Parathyroid adenoma (tissue), 2 donors: ENCODE data around the gene PREPL.

Source experiments
- H2AFZ ChIP-seq: fragments of 300-600 bp; sonication (generic); one replicate; pipeline ENCODE4 v1.7.0; 2017; ENCODE audit warnings: antibody characterized with exemption, mild to moderate bottlenecking
- H3K27ac ChIP-seq: fragments of 300-600 bp; sonication (generic); one replicate; pipeline ENCODE4 v1.7.0; 2017
- H3K27me3 ChIP-seq: fragments of 300-600 bp; sonication (generic); one replicate; pipeline ENCODE4 v1.7.0; 2017; ENCODE audit warnings: low read length; ENCODE audit not compliant: control insufficient read depth, insufficient read depth
- H3K36me3 ChIP-seq: fragments of 300-600 bp; sonication (generic); one replicate; pipeline ENCODE4 v1.7.0; 2017; ENCODE audit warnings: low read length; ENCODE audit not compliant: control insufficient read depth, insufficient read depth
- H3K4me1 ChIP-seq: fragments of 300-600 bp; sonication (generic); one replicate; pipeline ENCODE4 v1.7.0; 2017; ENCODE audit warnings: control low read depth
- H3K4me2 ChIP-seq: fragments of 300-600 bp; sonication (generic); one replicate; pipeline ENCODE4 v1.7.0; 2017; ENCODE audit warnings: low read length
- H3K4me3 ChIP-seq: fragments of 300-600 bp; sonication (generic); one replicate; pipeline ENCODE4 v1.7.0; 2017; ENCODE audit warnings: low read depth, low read length
- H3K79me2 ChIP-seq: fragments of 300-600 bp; sonication (generic); one replicate; pipeline ENCODE4 v1.7.0; 2017; ENCODE audit warnings: control low read depth
- H3K9ac ChIP-seq: fragments of 300-600 bp; sonication (generic); one replicate; pipeline ENCODE4 v1.7.0; 2017; ENCODE audit warnings: mild to moderate bottlenecking
- H3K9me3 ChIP-seq: fragments of 300-600 bp; sonication (generic); one replicate; pipeline ENCODE4 v1.7.0; 2017; ENCODE audit warnings: low read length; ENCODE audit not compliant: control insufficient read depth
- TF ChIP-seq, protein P1 (sequence below): fragments of 300-600 bp; sonication (generic); IDR thresholded peaks from one replicate; pipeline ENCODE4 v1.7.0; 2017; ENCODE audit warnings: antibody characterized with exemption, mild to moderate bottlenecking
- donor health status: primary hyperparathyroidism.

Gene PREPL

GRCh38 chr2:44320832-44321231 is 40.5 kb downstream of the PREPL start:
- TF ChIP-seq, protein P1, sequence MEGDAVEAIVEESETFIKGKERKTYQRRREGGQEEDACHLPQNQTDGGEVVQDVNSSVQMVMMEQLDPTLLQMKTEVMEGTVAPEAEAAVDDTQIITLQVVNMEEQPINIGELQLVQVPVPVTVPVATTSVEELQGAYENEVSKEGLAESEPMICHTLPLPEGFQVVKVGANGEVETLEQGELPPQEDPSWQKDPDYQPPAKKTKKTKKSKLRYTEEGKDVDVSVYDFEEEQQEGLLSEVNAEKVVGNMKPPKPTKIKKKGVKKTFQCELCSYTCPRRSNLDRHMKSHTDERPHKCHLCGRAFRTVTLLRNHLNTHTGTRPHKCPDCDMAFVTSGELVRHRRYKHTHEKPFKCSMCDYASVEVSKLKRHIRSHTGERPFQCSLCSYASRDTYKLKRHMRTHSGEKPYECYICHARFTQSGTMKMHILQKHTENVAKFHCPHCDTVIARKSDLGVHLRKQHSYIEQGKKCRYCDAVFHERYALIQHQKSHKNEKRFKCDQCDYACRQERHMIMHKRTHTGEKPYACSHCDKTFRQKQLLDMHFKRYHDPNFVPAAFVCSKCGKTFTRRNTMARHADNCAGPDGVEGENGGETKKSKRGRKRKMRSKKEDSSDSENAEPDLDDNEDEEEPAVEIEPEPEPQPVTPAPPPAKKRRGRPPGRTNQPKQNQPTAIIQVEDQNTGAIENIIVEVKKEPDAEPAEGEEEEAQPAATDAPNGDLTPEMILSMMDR = no peak
- Histone ChIP-seq H3K27me3 (no peaks in the 10 kb centered on the region), H3K9ac (no peak overlapping the region), H2AFZ (no peak overlapping the region), H3K27ac (no peak overlapping the region), H3K9me3 (no peaks in the 10 kb centered on the region), H3K36me3 (no peaks in the 10 kb centered on the region), H3K4me3 (no peak overlapping the region), H3K79me2 (no peaks in the 10 kb centered on the region), H3K4me1 (peaks cover under 1% of the 10 kb centered on the region), H3K4me2 (no peak overlapping the region)

- H3K4me3 ChIP-seq = no peak overlapping the region
- no peaks in the 10 kb centered on the region for H3K9me3 ChIP-seq
- H3K27me3 ChIP-seq = no peaks in the 10 kb centered on the region
- TF ChIP-seq, protein P1 = no peak
- H3K9ac ChIP-seq = no peak overlapping the region
- no peak overlapping the region for H3K27ac ChIP-seq
- no peak overlapping the region for H2AFZ ChIP-seq
- no peak overlapping the region for H3K4me2 ChIP-seq
- H3K79me2 ChIP-seq = no peaks in the 10 kb centered on the region
- peaks cover 3% of the 10 kb centered on the region for H3K36me3 ChIP-seq
- H3K4me1 ChIP-seq = no peaks in the 10 kb centered on the region
Observed at GRCh38 chr2:44315945-44316344, 45.3 kb downstream of the PREPL start.

- Histone ChIP-seq H3K27ac (no peak overlapping the region), H3K4me1 (no peaks in the 10 kb centered on the region), H2AFZ (no peak overlapping the region), H3K4me2 (no peak overlapping the region), H3K4me3 (no peak overlapping the region), H3K9ac (no peak overlapping the region), H3K79me2 (no peaks in the 10 kb centered on the region), H3K27me3 (no peaks in the 10 kb centered on the region), H3K9me3 (no peaks in the 10 kb centered on the region), H3K36me3 (peaks cover 3% of the 10 kb centered on the region)
- TF ChIP-seq, protein P1 = no peak
Observed at GRCh38 chr2:44314362-44314761, 46.9 kb downstream of the PREPL start.

DNA sequence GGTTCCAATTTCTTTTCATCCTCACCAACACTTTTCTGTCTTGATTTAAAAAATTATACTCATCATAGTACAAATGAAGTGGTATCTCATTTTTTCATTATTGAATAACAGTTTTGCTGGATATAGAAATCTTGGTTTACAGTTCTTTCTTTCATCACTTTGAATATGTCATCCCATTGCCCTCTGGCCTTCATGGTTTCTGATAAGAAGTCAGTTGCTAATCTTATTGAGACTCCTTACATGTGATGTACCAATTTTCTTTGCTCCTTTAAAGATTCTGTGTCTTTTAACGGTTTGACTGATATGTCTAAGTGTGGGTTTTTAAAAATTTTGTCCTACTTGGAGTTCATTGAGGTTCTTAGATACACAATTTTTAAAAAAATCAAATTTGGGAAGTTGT is 51.0 kb downstream of the PREPL start:
- Histone ChIP-seq H3K4me2 (no peak overlapping the region), H3K4me3 (no peak overlapping the region), H3K4me1 (no peaks in the 10 kb centered on the region), H3K27me3 (no peaks in the 10 kb centered on the region), H3K36me3 (peaks cover 3% of the 10 kb centered on the region), H3K79me2 (no peaks in the 10 kb centered on the region), H3K9me3 (no peaks in the 10 kb centered on the region), H3K27ac (no peak overlapping the region), H3K9ac (no peak overlapping the region), H2AFZ (no peak overlapping the region)
- TF ChIP-seq, protein P1 = no peak

DNA sequence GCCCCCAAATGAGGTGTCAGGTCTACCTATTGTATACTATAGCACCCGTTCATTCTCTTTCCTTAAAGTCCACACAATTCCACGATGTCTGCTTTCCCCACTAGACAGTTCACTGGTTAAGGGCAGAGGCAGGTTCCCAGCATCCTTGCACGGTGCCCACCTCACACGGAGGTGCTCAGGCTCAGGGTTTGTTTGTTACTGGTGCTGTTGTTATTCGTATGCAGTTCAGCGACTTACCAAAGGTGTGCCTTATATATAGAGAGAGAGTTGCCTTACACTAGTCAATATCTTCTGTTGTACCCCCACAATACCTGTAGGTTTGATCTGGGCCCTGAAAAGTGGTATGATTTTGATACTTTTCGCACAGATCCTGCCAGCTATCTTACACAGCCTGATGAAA is 55.4 kb downstream of the PREPL start:
- H3K79me2 ChIP-seq = no peaks in the 10 kb centered on the region
- H3K4me2 ChIP-seq = no peak overlapping the region

More for the DNA sequence above, 55.4 kb downstream of the PREPL start:
- no peaks in the 10 kb centered on the region for H3K9me3 ChIP-seq
- TF ChIP-seq, protein P1 = no peak
- H2AFZ ChIP-seq = no peak overlapping the region
- no peaks in the 10 kb centered on the region for H3K36me3 ChIP-seq
- no peaks in the 10 kb centered on the region for H3K27me3 ChIP-seq
- no peak overlapping the region for H3K27ac ChIP-seq
- no peak overlapping the region for H3K9ac ChIP-seq
- H3K4me3 ChIP-seq = no peak overlapping the region
- H3K4me1 ChIP-seq = no peaks in the 10 kb centered on the region
